Mucosa of rectum (tissue), 2 donors: ENCODE results near the gene EEF1E1.
"Not testable (repeated sequence)": the region's sequence is repeated elsewhere in the genome, so short reads cannot be mapped to it uniquely, and the experiment has no call there.

ENCODE experiments used
- H3K27ac ChIP-seq, 2 donors: one replicate each; pipeline ENCODE4 v1.7.0; 2013; ENCODE audit warnings: inconsistent platforms in 2 of 2, low read depth in 2 of 2, low read length in 2 of 2
- H3K27me3 ChIP-seq, 2 donors: one replicate each; pipeline ENCODE4 v1.7.0; 2013; ENCODE audit warnings: low read length in 2 of 2; ENCODE audit not compliant: control insufficient read depth in 2 of 2, insufficient read depth in 2 of 2
- H3K36me3 ChIP-seq, 2 donors: one replicate each; pipeline ENCODE4 v1.7.0; 2013; ENCODE audit warnings: low read length in 2 of 2; ENCODE audit not compliant: control insufficient read depth in 2 of 2, insufficient read depth in 2 of 2
- H3K4me1 ChIP-seq, 2 donors: one replicate each; pipeline ENCODE4 v1.7.0; 2013; ENCODE audit warnings: low read length in 2 of 2, mild to moderate bottlenecking in 1 of 2; ENCODE audit not compliant: control insufficient read depth in 2 of 2, insufficient read depth in 2 of 2
- H3K4me3 ChIP-seq, 2 donors: one replicate each; pipeline ENCODE4 v1.7.0; 2013; ENCODE audit warnings: low read length in 2 of 2
- H3K9ac ChIP-seq, 2 donors: one replicate each; pipeline ENCODE4 v1.7.0; 2013; ENCODE audit warnings: low read length in 2 of 2, low read depth in 1 of 2, mild to moderate bottlenecking in 1 of 2
- H3K9me3 ChIP-seq, 2 donors: one replicate each; pipeline ENCODE4 v1.7.0; 2013; ENCODE audit warnings: low read length in 2 of 2; ENCODE audit not compliant: control insufficient read depth in 2 of 2
- donor health status: healthy.
- donor health status: Normal muscosa, but diverticular disease.

Gene EEF1E1

DNA sequence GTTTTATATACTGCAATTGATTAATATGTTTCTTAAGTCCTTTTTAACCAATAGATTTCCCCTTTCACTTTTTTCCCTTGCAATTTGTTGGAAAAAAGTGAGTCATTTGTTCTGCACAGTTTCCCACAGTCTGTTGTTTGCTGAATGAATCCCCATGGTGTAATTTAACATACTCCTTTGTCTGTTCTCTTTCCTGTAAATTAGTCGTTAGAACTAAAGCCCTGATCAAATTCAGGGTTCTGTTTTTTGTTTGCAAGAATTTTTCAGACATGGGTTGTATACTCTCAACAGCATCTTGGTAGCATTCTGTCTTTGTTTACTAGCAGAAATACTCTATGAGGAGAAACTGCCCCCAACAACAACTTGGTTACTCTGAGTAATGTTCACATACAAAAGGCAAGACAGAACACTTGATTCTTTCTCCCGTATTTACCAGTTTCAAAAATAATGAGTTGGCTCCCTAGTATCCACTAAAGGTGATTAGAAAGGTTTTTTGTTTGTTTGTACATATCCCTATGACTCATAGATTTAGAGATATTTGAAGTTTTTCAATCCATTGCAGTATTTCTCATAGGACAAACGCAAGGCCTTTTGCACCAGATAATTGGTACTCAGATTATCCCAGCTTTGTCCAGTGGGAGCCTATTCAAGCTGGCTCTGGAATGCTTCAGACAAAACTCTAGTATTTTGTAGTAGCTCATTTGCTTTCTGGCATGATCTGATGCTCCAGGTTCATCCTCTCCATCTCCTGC is 54.6 kb downstream of the EEF1E1 start:
- H3K27me3 ChIP-seq = no peaks in the 10 kb centered on the region
- no peak overlapping the region for H3K9ac ChIP-seq
- H3K4me1 ChIP-seq = no peaks in the 10 kb centered on the region
- H3K27ac ChIP-seq = no peak overlapping the region
- no peaks in the 10 kb centered on the region for H3K9me3 ChIP-seq
- no peak overlapping the region for H3K4me3 ChIP-seq
- H3K36me3 ChIP-seq = peaks cover 0 to 3% of the 10 kb centered on the region in 2 donors

DNA sequence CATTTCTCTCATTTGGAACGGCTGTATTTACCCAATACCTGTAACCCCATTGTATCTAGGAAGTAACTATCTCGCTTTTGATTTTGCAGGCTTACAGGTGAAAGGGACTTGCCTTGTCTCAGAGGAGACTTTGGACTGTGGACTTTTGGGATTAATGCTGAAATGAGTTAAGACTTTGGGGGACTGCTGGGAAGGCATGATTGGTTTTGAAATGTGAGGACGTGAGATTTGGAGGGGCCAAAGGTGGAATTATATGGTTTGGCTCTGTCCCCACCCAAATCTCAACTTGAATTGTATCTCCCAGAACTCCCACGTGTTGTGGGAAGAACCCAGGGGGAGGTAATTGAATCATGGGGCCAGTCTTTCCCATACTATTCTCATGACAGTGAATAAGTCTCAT is 56.6 kb downstream of the EEF1E1 start:
- not testable (repeated sequence) for H3K9ac ChIP-seq, H3K4me1 ChIP-seq, H3K36me3 ChIP-seq, H3K9me3 ChIP-seq, H3K27me3 ChIP-seq, H3K27ac ChIP-seq, H3K4me3 ChIP-seq

DNA sequence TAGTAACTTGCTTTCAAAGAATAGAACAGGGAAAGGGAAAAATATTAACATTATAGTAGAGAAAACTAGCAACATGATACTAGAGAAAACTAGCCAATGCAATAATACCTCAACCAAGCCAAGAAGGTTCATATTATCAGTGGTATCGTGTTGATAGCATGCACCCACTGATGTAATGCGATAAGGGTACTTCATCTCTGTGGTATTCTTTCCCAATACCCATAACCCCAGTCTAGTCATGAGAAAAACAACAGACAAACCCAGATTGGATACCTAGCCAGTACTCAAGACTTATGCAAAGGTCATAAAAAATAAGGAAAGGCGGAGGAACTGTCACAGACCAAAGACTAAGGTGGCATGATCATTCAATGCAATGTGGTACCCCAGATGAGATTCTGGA is 59.1 kb downstream of the EEF1E1 start:
- Histone ChIP-seq H3K4me1 (no peaks in the 10 kb centered on the region), H3K27me3 (no peaks in the 10 kb centered on the region), H3K36me3 (peaks cover 5 to 9% of the 10 kb centered on the region in 2 donors), H3K9ac (no peak overlapping the region), H3K27ac (no peak overlapping the region), H3K9me3 (no peaks in the 10 kb centered on the region), H3K4me3 (no peak overlapping the region)

- H3K9ac ChIP-seq = no peak overlapping the region
- H3K9me3 ChIP-seq = no peaks in the 10 kb centered on the region
- no peaks in the 10 kb centered on the region for H3K4me1 ChIP-seq
- peaks cover 5 to 9% of the 10 kb centered on the region in 2 donors for H3K36me3 ChIP-seq
- no peak overlapping the region for H3K27ac ChIP-seq
- H3K27me3 ChIP-seq = no peaks in the 10 kb centered on the region
- no peak overlapping the region for H3K4me3 ChIP-seq
These were observed 60.3 kb downstream of the EEF1E1 start for GRCh38 chr6:8041913-8042583.

- not testable (repeated sequence) for H3K4me3 ChIP-seq, H3K27ac ChIP-seq, H3K9ac ChIP-seq, H3K36me3 ChIP-seq, H3K27me3 ChIP-seq, H3K4me1 ChIP-seq, H3K9me3 ChIP-seq
These were observed 68.2 kb downstream of the EEF1E1 start for GRCh38 chr6:8034107-8034506.

- no peak overlapping the region for H3K27ac ChIP-seq
- H3K4me3 ChIP-seq = no peak overlapping the region
- no peaks in the 10 kb centered on the region for H3K36me3 ChIP-seq
- no peaks in the 10 kb centered on the region for H3K4me1 ChIP-seq
- H3K27me3 ChIP-seq = no peaks in the 10 kb centered on the region
- H3K9me3 ChIP-seq = no peaks in the 10 kb centered on the region
- no peak overlapping the region for H3K9ac ChIP-seq
These were observed 71.4 kb downstream of the EEF1E1 start for GRCh38 chr6:8030920-8031319.
